Esophagus squamous epithelium (tissue), 5 donors: Measurements from ENCODE around the gene KCTD21. TPM values are rescaled to one million over a fixed set of nuclear protein-coding genes. Genes with fewer than 3 reads are reported as not detected.

Experiments used
- DNase-seq: peaks from one replicate; lab custom pipeline; 2025; lab: John Stamatoyannopoulos, UW
- H3K27ac ChIP-seq, 4 donors: fragments of 200-600 bp; sonication (generic); one replicate each; pipeline ENCODE4 v1.5.1; 2016 to 2019; ENCODE audit warnings: mild to moderate bottlenecking in 1 of 4
- H3K27me3 ChIP-seq, 4 donors: fragments of 200-600 bp; sonication (generic); 1 replicate in 3 of 4; 2 replicates in 1 of 4; pipeline versions ENCODE4 v1.5.1 to v1.6.0; 2017 to 2021; ENCODE audit warnings: antibody characterized with exemption in 1 of 4
- H3K36me3 ChIP-seq, 3 donors: fragments of 200-600 bp; sonication (generic); one replicate each; pipeline ENCODE4 v1.5.1; 2016 to 2019
- H3K4me1 ChIP-seq, 3 donors: fragments of 200-600 bp; sonication (generic); one replicate each; pipeline ENCODE4 v1.5.1; 2017 to 2019
- H3K4me3 ChIP-seq, 4 donors: fragments of 200-600 bp; sonication (generic); 1 replicate in 3 of 4; 2 replicates in 1 of 4; pipeline ENCODE4 v1.5.1; 2016 to 2019; ENCODE audit warnings: mild to moderate bottlenecking in 2 of 4, moderate library complexity in 1 of 4
- H3K9me3 ChIP-seq, 3 donors: fragments of 200-600 bp; sonication (generic); one replicate each; pipeline ENCODE4 v1.5.1; 2016 to 2019
- CTCF ChIP-seq, 6 experiments: fragments of 450-650 bp in 4 of 6; fragments of 200-600 bp in 2 of 6; sonication (generic) in 2 of 6; IDR thresholded peaks; one replicate each; pipeline ENCODE4 v1.5.1; 2016 to 2019; ENCODE audit warnings: antibody characterized with exemption in 6 of 6, mild to moderate bottlenecking in 4 of 6, moderate library complexity in 4 of 6
- POLR2A ChIP-seq, 4 donors: fragments of 450-650 bp; IDR thresholded peaks; one replicate each; pipeline ENCODE4 v1.6.1; 2017; ENCODE audit warnings: antibody characterized with exemption in 4 of 4, mild to moderate bottlenecking in 4 of 4, moderate library complexity in 3 of 4
- WGBS, 2 donors: methylation state at CpG; one replicate each; pipeline ENCODE4 v1.1.5; 2018; 5-methylcytosine and 5-hydroxymethylcytosine counted together
- intact Hi-C: fragments of 100-400 bp; cut with DNase I; formaldehyde crosslinking; loops from one replicate; pipeline ENCODE4 v1.15.0; 2022
- total RNA-seq, 4 donors: library from RNA; depleted of rRNA; stranded (reverse); fragments of >200 nt; gene quantifications; one replicate each; pipeline ENCODE4 v1.1.0, GENCODE V29; 2016
- donor health status: DM: yes; HTN: yes; CAD: no.

The KCTD21 gene
- total RNA-seq, 4 donors from 2014 or later = 9.7 to 16.0 (median 11.3) TPM

GRCh38 chr11:78199653-78200015 is 11.2 kb upstream of the KCTD21 start:
- Histone ChIP-seq H3K9me3 (no peaks in the 10 kb centered on the region), H3K4me1 (peaks cover 0 to 6% (median 0%) of the 10 kb centered on the region in 3 donors), H3K27ac (no peak overlapping the region), H3K27me3 (no peaks in the 10 kb centered on the region), H3K36me3 (peaks cover 4 to 71% (median 7%) of the 10 kb centered on the region in 3 donors), H3K4me3 (no peak overlapping the region)
- 82 to 90% methylated on average over 2 to 5 of the region's 5 CpGs for WGBS, 2 donors
- TF ChIP-seq CTCF (IDR thresholded peaks at IDR 0.05) (no peak), POLR2A (IDR thresholded peaks at IDR 0.05) (no peak)
- intact Hi-C loops = no loop called here
- no peak for DNase-seq

GRCh38 chr11:78199015-78199652 is 10.7 kb upstream of the KCTD21 start:
- Histone ChIP-seq H3K4me1 (peaks cover 0 to 6% (median 0%) of the 10 kb centered on the region in 3 donors), H3K9me3 (no peaks in the 10 kb centered on the region), H3K4me3 (no peak overlapping the region), H3K27me3 (no peaks in the 10 kb centered on the region), H3K36me3 (peaks cover 4 to 71% (median 7%) of the 10 kb centered on the region in 3 donors), H3K27ac (no peak overlapping the region)
- TF ChIP-seq CTCF (IDR thresholded peaks at IDR 0.05) (no peak), POLR2A (IDR thresholded peaks at IDR 0.05) (no peak)
- intact Hi-C loops = no loop called here
- WGBS, 2 donors = 94 to 95% methylated on average over 3 of the region's 6 CpGs
- DNase-seq = no peak

GRCh38 chr11:78197816-78198215 is 9.4 kb upstream of the KCTD21 start:
- peaks cover 4 to 64% (median 7%) of the 10 kb centered on the region in 3 donors for H3K36me3 ChIP-seq
- peaks cover 0 to 4% (median 0%) of the 10 kb centered on the region in 3 donors for H3K4me1 ChIP-seq
- H3K27me3 ChIP-seq = no peaks in the 10 kb centered on the region
- no peaks in the 10 kb centered on the region for H3K9me3 ChIP-seq
- intact Hi-C loops = no loop called here
- H3K27ac ChIP-seq = no peak overlapping the region
- DNase-seq = no peak
- TF ChIP-seq CTCF (IDR thresholded peaks at IDR 0.05) (no peak), POLR2A (IDR thresholded peaks at IDR 0.05) (no peak)
- WGBS, 2 donors = no CpG with 5 or more reads among the region's 8 CpGs
- H3K4me3 ChIP-seq = no peak overlapping the region

- H3K9me3 ChIP-seq = no peaks in the 10 kb centered on the region
- DNase-seq = no peak
Observed at GRCh38 chr11:78196661-78197091, 8.2 kb upstream of the KCTD21 start.

More at GRCh38 chr11:78196661-78197091, 8.2 kb upstream of the KCTD21 start:
- peaks cover 0 to 6% (median 0%) of the 10 kb centered on the region in 3 donors for H3K4me1 ChIP-seq
- intact Hi-C loops = no loop called here
- TF ChIP-seq CTCF (IDR thresholded peaks at IDR 0.05) = no peak
- TF ChIP-seq POLR2A (IDR thresholded peaks at IDR 0.05) = no peak
- H3K27me3 ChIP-seq = no peaks in the 10 kb centered on the region
- no CpG with 5 or more reads among the region's 40 CpGs for WGBS, 2 donors
- no peak overlapping the region for H3K27ac ChIP-seq
- peaks cover 4 to 59% (median 7%) of the 10 kb centered on the region in 3 donors for H3K36me3 ChIP-seq
- H3K4me3 ChIP-seq = no peak overlapping the region
